Right cardiac atrium (tissue), 5 donors: ENCODE data around the gene RNGTT. TPM values are rescaled to one million over a fixed set of nuclear protein-coding genes. Genes with fewer than 3 reads are reported as not detected.
A peak's percentile ranks its signal among the peaks of the same experiment; 100 is the strongest.

ENCODE experiments used
- ATAC-seq, 2 donors: fragments of 200-7000 bp; cut with Tn5 transposase; one replicate each; pipeline versions ENCODE4 v1.8.0 to v1.9.1; 2020; ENCODE audit warnings: moderate library complexity in 2 of 2, mild to moderate bottlenecking in 1 of 2
- DNase-seq, 3 donors: peaks; one replicate each; pipeline ENCODE4 v3.0.0-alpha.2; 2020
- H3K27ac ChIP-seq: one replicate; pipeline ENCODE4 v1.5.1; 2013; ENCODE audit warnings: mild to moderate bottlenecking, low read length, control low read depth, moderate library complexity
- H3K27me3 ChIP-seq: one replicate; pipeline ENCODE4 v1.6.1; 2013; ENCODE audit not compliant: control insufficient read depth, insufficient read depth
- H3K4me1 ChIP-seq: one replicate; pipeline ENCODE4 v1.6.1; 2013; ENCODE audit warnings: low read length; ENCODE audit not compliant: control insufficient read depth, insufficient read depth
- H3K4me3 ChIP-seq: one replicate; pipeline ENCODE4 v1.5.1; 2013; ENCODE audit warnings: low read length, control low read depth
- H3K9me3 ChIP-seq: one replicate; pipeline ENCODE4 v1.6.1; 2013; ENCODE audit warnings: low read length; ENCODE audit not compliant: control insufficient read depth
- WGBS: extraction: QIAGEN DNeasy Blood & Tissue Kit; methylation state at CpG from one replicate; pipeline ENCODE4 v1.1.7; 2013; 5-methylcytosine and 5-hydroxymethylcytosine counted together
- intact Hi-C, 4 donors: fragments of 100-400 bp; cut with DNase I; formaldehyde crosslinking; loops; one replicate each; pipeline versions ENCODE4 v1.11.0 to v1.14.0; 2022 to 2023
- polyA plus RNA-seq: library from polyadenylated mRNA; stranded (reverse); fragments of 200-250 nt; gene quantifications from one replicate; pipeline ENCODE4 v1.2.3, GENCODE V29; 2013
- total RNA-seq, 4 donors: library from RNA; stranded (reverse); fragmentation: NEBNext Ultra II Directional; extraction: Animal tissue kit (Norgen Biotek cat#: 25700); gene quantifications; one replicate each; pipeline ENCODE4 v1.2.1, GENCODE V29; 2021
- donor health status: healthy with polysubstance abuse.
- donor health status: DM: no; HTN: yes; CAD: no.
- donor health status: DM: no; HTN: no; CAD: no.
- donor health status: DM: no; HTN: yes; CAD: no; lungs with severe emphysema.
- donor health status: DM: yes; HTN: yes; CAD: no.

The RNGTT gene
- total and polyA plus RNA-seq, 5 donors, result 3.9 to 9.5 (median 8.3) TPM

GRCh38 chr6:88567696-88568095 is 395.7 kb downstream of the RNGTT start:
- intact Hi-C loops, result no loop called here
- ATAC-seq, result no peak
- 81% methylated on average over 2 of the region's 2 CpGs for whole genome bisulfite sequencing

GRCh38 chr6:88566746-88567534 is 396.5 kb downstream of the RNGTT start:
- WGBS, result 69% methylated on average over 8 of the region's 8 CpGs
- no peaks in the 10 kb centered on the region for H3K27me3 ChIP-seq
- intact Hi-C loops, result no loop called here
- no peaks in the 10 kb centered on the region for H3K9me3 ChIP-seq
- no peak overlapping the region for H3K4me3 ChIP-seq
- ATAC-seq (no peak), DNase-seq (no peak)
- no peaks in the 10 kb centered on the region for H3K4me1 ChIP-seq
- no peak overlapping the region for H3K27ac ChIP-seq

More at GRCh38 chr6:88567696-88568095, 395.7 kb downstream of the RNGTT start:
- no peak overlapping the region for H3K27ac ChIP-seq
- H3K27me3 ChIP-seq, result no peaks in the 10 kb centered on the region
- no peaks in the 10 kb centered on the region for H3K9me3 ChIP-seq
- H3K4me3 ChIP-seq, result no peak overlapping the region
- H3K4me1 ChIP-seq, result no peaks in the 10 kb centered on the region
- no peak for DNase-seq

DNA sequence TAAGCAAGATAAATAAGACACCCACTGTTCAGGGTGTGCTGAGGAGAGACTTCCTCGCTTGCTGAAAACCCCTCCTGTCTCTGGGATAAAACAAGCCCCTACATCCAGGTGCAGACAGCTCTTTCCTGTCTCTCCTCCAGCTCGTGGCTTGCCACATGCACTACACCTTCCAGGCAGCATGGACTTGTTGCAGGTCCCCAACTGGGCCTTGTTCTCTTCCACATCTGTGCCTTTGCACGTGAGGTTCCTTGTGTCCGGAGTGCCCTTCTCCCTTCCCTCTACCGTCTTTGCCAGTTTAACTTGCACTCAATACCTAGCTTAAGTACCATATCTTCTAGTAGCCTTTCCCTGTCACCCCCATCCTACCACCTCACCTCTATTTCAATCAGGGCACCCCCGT is 397.6 kb downstream of the RNGTT start:
- no peaks in the 10 kb centered on the region for H3K9me3 ChIP-seq
- no peak overlapping the region for H3K27ac ChIP-seq
- DNase-seq, result no peak
- H3K4me1 ChIP-seq, result no peaks in the 10 kb centered on the region
- no peaks in the 10 kb centered on the region for H3K27me3 ChIP-seq
- no peak overlapping the region for H3K4me3 ChIP-seq
- no peak for ATAC-seq
- 70% methylated on average over 6 of the region's 6 CpGs for WGBS
- intact Hi-C loops, result no loop called here

GRCh38 chr6:88565409-88565811 is 398.0 kb downstream of the RNGTT start:
- Histone ChIP-seq H3K4me1 (no peaks in the 10 kb centered on the region), H3K27me3 (no peaks in the 10 kb centered on the region), H3K9me3 (no peaks in the 10 kb centered on the region), H3K27ac (no peak overlapping the region), H3K4me3 (no peak overlapping the region)
- DNase-seq (no peak), ATAC-seq (no peak)
- intact Hi-C loops, result no loop called here
- 83% methylated on average over 7 of the region's 7 CpGs for WGBS

DNA sequence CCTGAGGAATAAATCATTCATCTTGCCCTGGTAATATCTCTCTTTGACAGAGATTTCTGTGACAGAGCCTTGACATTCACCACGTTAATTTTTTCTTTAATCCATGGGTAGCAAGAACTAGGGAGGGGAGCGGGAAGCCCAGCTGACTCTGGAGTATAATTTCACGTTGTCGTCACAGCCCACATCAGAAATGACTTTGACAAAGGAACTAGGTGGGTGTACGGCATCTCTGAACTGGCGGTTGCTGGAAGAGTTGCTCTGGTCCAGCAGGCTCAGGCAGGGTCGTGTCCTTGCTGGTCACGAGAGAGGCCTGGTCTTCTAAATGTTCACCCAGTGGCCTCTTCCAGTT is 400.2 kb downstream of the RNGTT start:
- Histone ChIP-seq H3K27me3 (no peaks in the 10 kb centered on the region), H3K9me3 (no peaks in the 10 kb centered on the region), H3K4me1 (no peaks in the 10 kb centered on the region), H3K4me3 (no peak overlapping the region), H3K27ac (no peak overlapping the region)
- intact Hi-C loops, result no loop called here
- DNase-seq, result no peak
- WGBS, result 85% methylated on average over 8 of the region's 8 CpGs
- ATAC-seq, result no peak

GRCh38 chr6:88562353-88563276 is 400.8 kb downstream of the RNGTT start:
- DNase-seq (no peak), ATAC-seq (no peak)
- no peaks in the 10 kb centered on the region for H3K9me3 ChIP-seq
- no peak overlapping the region for H3K4me3 ChIP-seq
- H3K27ac ChIP-seq, result no peak overlapping the region
- no peaks in the 10 kb centered on the region for H3K4me1 ChIP-seq
- intact Hi-C loops, result no loop called here
- 56% methylated on average over 18 of the region's 18 CpGs for WGBS
- H3K27me3 ChIP-seq, result no peaks in the 10 kb centered on the region

- H3K27ac ChIP-seq, result no peak overlapping the region
Observed at GRCh38 chr6:88561954-88562315, 401.5 kb downstream of the RNGTT start.

DNA sequence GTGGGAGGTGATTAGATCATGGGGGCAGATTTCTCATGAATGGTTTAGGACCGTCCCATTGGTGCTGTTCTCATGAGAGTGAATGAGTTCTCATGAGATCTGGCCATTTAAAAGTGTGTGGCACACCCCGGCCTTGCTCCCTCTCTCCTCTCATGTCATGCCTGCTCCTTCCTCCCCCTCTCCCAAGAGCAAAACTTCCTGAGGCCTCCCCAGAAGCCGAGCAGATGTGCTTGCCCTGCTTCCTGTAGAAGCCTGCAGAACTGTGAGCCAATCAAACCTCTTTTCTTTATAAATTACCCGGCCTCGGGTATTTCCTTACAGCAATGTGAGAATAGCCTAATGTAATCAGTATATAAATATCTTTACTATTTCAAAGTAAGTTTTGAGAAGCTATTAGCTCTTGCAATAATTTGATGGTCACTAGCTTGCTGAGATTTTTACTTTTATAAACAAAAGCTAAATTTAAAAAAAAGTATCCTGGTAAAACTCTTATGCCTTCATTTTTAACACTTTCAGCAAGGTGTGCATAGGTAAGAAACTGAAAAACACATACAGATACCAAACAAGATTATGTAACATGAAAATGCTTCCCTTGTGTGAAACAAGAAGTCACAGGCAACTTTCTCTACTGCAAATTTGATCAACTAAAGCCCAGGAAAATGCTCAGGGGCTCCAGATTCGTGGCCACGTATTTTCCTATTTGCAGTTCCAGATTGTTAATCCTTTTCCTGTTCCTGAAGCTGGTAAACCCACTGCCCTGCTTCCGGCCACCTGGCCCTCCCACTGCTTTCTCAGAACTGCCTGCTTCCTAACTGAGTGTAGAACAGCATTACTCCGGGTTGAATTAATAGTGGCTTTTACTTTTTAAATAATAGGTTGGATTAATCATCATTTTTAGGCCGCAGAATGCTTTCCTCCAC is 402.1 kb downstream of the RNGTT start:
- DNase-seq, result no peak
- Histone ChIP-seq H3K4me1 (no peaks in the 10 kb centered on the region), H3K27me3 (no peaks in the 10 kb centered on the region), H3K9me3 (no peaks in the 10 kb centered on the region), H3K27ac (no peak overlapping the region), H3K4me3 (no peak overlapping the region)
- ATAC-seq, result no peak
- WGBS, result 47% methylated on average over 10 of the region's 10 CpGs
- intact Hi-C loops, result no loop called here

More at GRCh38 chr6:88561954-88562315, 401.5 kb downstream of the RNGTT start:
- Histone ChIP-seq H3K4me1 (no peaks in the 10 kb centered on the region), H3K27me3 (no peaks in the 10 kb centered on the region), H3K4me3 (no peak overlapping the region), H3K9me3 (no peaks in the 10 kb centered on the region)
- 22% methylated on average over 1 of the region's 1 CpG for WGBS
- DNase-seq, result peak in 1 of 3 donors; percentile 33
- intact Hi-C loops, result no loop called here
- ATAC-seq, result no peak
